HG02973 (cell line): ENCODE data around the gene DLX4.

Source experiments
- ATAC-seq: cut with Tn5 transposase; IDR thresholded peaks from one replicate; pipeline ENCODE4 v1.9.1; 2021; ENCODE audit warnings: moderate library complexity; ENCODE audit not compliant: unreplicated experiment

Gene DLX4

GRCh38 chr17:49985310-49985990 lies 16.5 kb downstream of the DLX4 start:
- ATAC-seq, result no peak

GRCh38 chr17:49986396-49987289 lies 17.7 kb downstream of the DLX4 start:
- no peak for ATAC-seq

- ATAC-seq, result no peak
These were observed 18.2 kb downstream of the DLX4 start for GRCh38 chr17:49987290-49987585.

GRCh38 chr17:49987681-49988441 lies 18.9 kb downstream of the DLX4 start:
- ATAC-seq, result no peak

- no peak for ATAC-seq
These were observed 20.5 kb downstream of the DLX4 start for GRCh38 chr17:49989518-49989880.

GRCh38 chr17:49990331-49990730 lies 21.3 kb downstream of the DLX4 start:
- ATAC-seq, result no peak

- no peak for ATAC-seq
These were observed 21.9 kb downstream of the DLX4 start for GRCh38 chr17:49990921-49991320.

- ATAC-seq, result no peak
These were observed 22.4 kb downstream of the DLX4 start for GRCh38 chr17:49991409-49991808.

GRCh38 chr17:49992191-49992932 lies 23.4 kb downstream of the DLX4 start:
- ATAC-seq, result no peak

- no peak for ATAC-seq
These were observed 24.0 kb downstream of the DLX4 start for GRCh38 chr17:49992933-49993422.

- ATAC-seq, result no peak
These were observed 24.6 kb downstream of the DLX4 start for GRCh38 chr17:49993423-49994060.

GRCh38 chr17:49994085-49995054 lies 25.4 kb downstream of the DLX4 start:
- ATAC-seq, result no peak

GRCh38 chr17:49995055-49995738 lies 26.2 kb downstream of the DLX4 start, which contains the start of gene DLX3:
Gene DLX3 (minus strand): TSS chr17:49995224. CDS start chr17:49994998, 226 bp downstream.
- no peak for ATAC-seq

- no peak for ATAC-seq
These were observed 27.1 kb downstream of the DLX4 start for GRCh38 chr17:49996121-49996494.

- ATAC-seq, result no peak
These were observed 27.7 kb downstream of the DLX4 start for GRCh38 chr17:49996495-49997300.

- ATAC-seq, result no peak
These were observed 28.3 kb downstream of the DLX4 start for GRCh38 chr17:49997301-49997650.

GRCh38 chr17:49997773-49998703 lies 29.0 kb downstream of the DLX4 start:
- peak; percentile 68 for ATAC-seq
